Activated CD4-positive, alpha-beta memory T cell treated with anti-CD3 and anti-CD28 coated beads, Interleukin-2, amount 10 ng/mL, durations not matched to agents 7 days and 5 days (primary cell): ENCODE measurements around the gene WFDC1. TPM values are rescaled to one million over a fixed set of nuclear protein-coding genes. Genes with fewer than 3 reads are reported as not detected.

Source experiments
- CTCF ChIA-PET: fragments of 350-600 bp; sonication (Branson Sonifier 250); formaldehyde crosslinking; loops from one replicate; lab custom pipeline; 2021; ENCODE audit warnings: antibody characterized with exemption, inconsistent platforms; lab: Charles Lee
- POLR2A ChIA-PET: fragments of 350-600 bp; sonication (Branson Sonifier 250); formaldehyde crosslinking; loops from one replicate; lab custom pipeline; 2021; ENCODE audit warnings: antibody characterized with exemption; lab: Charles Lee
- DNase-seq: peaks from one replicate; pipeline ENCODE4 v3.0.0-alpha.2; 2020
- H3K27ac Mint-ChIP-seq: one replicate; pipeline ENCODE4 v1.8.0; 2021; ENCODE audit warnings: mild to moderate bottlenecking, mixed read lengths
- H3K27me3 Mint-ChIP-seq: one replicate; pipeline ENCODE4 v1.8.0; 2021; ENCODE audit warnings: mixed read lengths
- H3K36me3 Mint-ChIP-seq: one replicate; pipeline ENCODE4 v1.8.0; 2021; ENCODE audit warnings: low read depth, mixed read lengths
- H3K4me1 Mint-ChIP-seq: one replicate; pipeline ENCODE4 v1.8.0; 2021; ENCODE audit warnings: mixed read lengths
- H3K4me3 Mint-ChIP-seq: one replicate; pipeline ENCODE4 v1.8.0; 2021; ENCODE audit warnings: mild to moderate bottlenecking, mixed read lengths
- H3K9me3 Mint-ChIP-seq: one replicate; pipeline ENCODE4 v1.8.0; 2021; ENCODE audit warnings: mixed read lengths
- total RNA-seq, 2 experiments: library from RNA; stranded (reverse); gene quantifications; one replicate each; pipeline ENCODE4 v1.2.3, GENCODE V29; 2021

Gene WFDC1
- total RNA-seq, 2 experiments from 2014 or later, result not detected

DNA sequence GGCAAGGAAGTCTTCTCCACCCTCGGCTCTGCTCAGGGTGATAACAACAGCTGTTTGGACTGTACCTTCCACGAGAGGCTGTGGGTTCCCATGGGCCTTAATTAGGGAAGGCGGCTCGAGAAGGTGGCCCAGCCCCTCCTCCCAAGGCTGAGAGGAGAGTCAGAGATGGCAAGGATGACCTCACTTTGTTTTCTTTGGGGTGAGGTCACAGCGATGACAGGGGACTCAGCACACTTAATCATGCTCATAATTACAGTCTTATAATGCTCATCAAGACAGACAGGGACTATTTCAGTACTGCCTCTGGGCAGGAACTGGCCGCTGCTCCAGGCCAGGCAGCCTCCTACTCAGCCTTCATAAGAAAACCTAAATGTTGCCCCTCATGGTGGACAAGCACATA is 19.7 kb downstream of the WFDC1 start:
- H3K27ac Mint-ChIP-seq, result no peak overlapping the region
- H3K27me3 Mint-ChIP-seq, result peaks cover 24% of the 10 kb centered on the region
- H3K9me3 Mint-ChIP-seq, result peaks cover 3% of the 10 kb centered on the region
- H3K4me3 Mint-ChIP-seq, result no peak overlapping the region
- H3K4me1 Mint-ChIP-seq, result no peaks in the 10 kb centered on the region
- DNase-seq, result no peak
- ChIA-PET CTCF (interaction anchor here (0.9 kb wide), 1 partner anchor 127 kb away, joined by 3 read pairs; the partner anchor contains the start of gene TAF1C), POLR2A (no interaction called here)
- no peaks in the 10 kb centered on the region for H3K36me3 Mint-ChIP-seq

DNA sequence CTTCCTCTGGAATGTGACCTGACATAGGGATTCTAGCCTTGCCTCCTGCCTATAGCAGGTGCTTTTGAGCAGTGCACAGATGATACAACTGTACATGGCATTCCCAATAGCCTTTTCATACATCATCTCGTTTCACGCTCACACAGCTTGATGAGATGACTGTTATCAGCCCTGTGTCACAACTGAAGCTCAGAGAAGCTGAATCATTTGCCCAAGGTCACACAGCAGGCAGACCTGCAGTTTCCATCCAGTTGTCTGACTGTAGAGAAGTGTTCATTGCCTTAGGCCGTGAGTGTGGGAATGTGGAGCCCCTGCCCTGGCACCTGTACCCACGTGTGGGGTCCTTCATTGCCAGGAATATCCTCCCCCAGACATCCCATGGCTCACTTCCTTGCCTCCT is 20.1 kb downstream of the WFDC1 start:
- H3K36me3 Mint-ChIP-seq, result no peaks in the 10 kb centered on the region

DNA sequence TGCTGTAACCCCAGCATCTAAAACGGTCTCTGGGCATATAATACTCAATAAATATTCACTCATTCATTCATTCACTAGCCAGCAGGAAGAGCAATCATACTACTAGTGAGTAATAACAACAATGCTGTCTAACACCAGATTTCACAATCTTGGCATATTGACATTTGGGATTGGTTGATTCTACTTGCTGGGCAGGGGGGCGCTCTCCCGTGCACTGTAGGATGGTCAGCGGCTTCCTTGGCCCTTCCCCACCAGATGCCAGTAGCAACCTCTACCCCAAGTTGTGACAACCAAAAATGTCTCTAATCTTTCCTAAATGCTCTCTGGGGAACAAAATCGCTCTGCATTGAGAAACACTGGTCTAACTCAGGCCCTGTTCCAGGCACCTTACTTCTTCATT is 20.7 kb downstream of the WFDC1 start:
- Mint-ChIP-seq H3K36me3 (no peaks in the 10 kb centered on the region), H3K9me3 (peaks cover 3% of the 10 kb centered on the region), H3K27me3 (peaks cover 24% of the 10 kb centered on the region), H3K27ac (no peak overlapping the region), H3K4me1 (no peaks in the 10 kb centered on the region), H3K4me3 (no peak overlapping the region)
- DNase-seq, result no peak
- POLR2A ChIA-PET, result no interaction called here
- CTCF ChIA-PET, result interaction anchor here (0.9 kb wide), 1 partner anchor 128 kb away, joined by 3 read pairs; the partner anchor contains the start of gene TAF1C

More for the DNA sequence above, 20.1 kb downstream of the WFDC1 start:
- Mint-ChIP-seq H3K27ac (no peak overlapping the region), H3K4me1 (no peaks in the 10 kb centered on the region), H3K27me3 (peaks cover 24% of the 10 kb centered on the region), H3K9me3 (peaks cover 3% of the 10 kb centered on the region), H3K4me3 (no peak overlapping the region)
- CTCF ChIA-PET, result interaction anchor here (0.9 kb wide), 1 partner anchor 128 kb away, joined by 3 read pairs; the partner anchor contains the start of gene TAF1C
- no peak for DNase-seq
- POLR2A ChIA-PET, result no interaction called here

DNA sequence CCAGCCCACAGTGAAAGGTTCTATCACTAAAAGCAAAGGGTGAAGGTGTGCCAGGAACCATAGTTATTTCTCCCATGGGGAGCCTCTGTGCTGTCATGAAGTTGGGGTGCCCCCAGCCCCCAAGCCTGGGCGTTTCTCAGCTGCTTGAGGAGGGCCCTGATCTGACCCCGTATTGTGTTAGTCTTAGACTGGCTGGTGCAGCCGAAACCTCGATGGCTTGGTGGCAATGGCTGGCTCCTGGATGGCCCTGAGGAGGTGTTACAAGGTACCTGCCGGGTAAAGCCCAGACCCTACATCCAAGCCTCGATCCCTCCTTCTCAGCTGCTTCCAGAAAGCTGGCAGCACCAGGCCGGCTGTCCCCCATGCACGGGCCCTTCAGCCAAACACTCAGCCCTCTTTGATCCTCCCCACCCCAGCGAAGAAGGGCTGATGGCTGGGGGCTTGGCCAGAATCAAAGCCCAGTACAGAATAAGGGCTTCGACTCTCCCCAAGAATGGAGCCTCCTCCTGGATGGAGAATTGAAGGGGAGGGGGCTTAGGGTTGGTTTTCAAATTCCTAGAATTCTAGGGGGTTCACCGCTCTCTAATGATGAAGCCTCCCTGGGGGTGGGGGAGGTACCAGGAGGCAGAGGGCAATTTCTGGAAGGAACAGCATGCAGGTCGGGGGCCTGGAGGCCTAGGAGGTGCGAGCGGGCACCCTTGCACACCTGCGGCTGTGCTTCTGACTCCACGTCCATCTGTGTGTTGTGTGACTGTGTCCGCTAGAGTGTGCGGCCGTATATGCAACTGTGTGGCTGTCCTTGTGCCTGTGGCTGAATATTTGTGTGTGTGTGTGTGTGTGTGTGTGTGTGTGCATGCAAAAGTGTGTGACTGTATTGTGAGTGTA is 23.7 kb downstream of the WFDC1 start:
- Mint-ChIP-seq H3K9me3 (peaks cover 3% of the 10 kb centered on the region), H3K27me3 (peaks cover 14% of the 10 kb centered on the region), H3K27ac (no peak overlapping the region), H3K4me1 (no peaks in the 10 kb centered on the region), H3K36me3 (no peaks in the 10 kb centered on the region), H3K4me3 (no peak overlapping the region)
- POLR2A ChIA-PET, result no interaction called here
- CTCF ChIA-PET, result no interaction called here
- DNase-seq, result no peak

DNA sequence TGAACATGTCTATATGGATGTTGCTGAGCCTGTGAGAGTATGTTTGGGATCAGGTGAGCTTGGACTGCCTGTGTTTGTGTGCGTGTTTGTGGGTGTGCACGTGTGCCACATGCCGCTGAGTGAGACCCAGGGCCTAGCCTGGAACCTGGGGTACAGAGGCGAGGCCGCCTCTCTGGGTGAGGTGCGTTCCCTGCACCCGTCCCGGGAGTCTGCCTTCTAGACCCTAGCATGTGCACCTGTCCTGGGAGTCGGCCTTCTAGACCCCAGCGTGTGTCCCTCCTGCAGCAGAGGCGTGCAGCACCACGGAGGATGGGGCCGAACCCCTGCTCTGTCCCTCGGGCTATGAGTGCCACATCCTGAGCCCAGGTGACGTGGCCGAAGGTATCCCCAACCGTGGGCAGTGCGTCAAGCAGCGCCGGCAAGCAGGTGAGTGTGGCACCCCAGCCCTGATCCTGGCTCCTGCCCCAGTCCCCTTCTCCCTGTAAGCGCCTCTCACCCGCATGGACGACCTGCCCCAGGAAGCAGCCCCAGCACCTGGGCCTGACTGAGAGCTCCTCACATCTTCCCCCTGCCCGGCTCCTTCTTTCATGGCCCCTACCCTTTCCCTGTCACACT is 24.6 kb downstream of the WFDC1 start:
- ChIA-PET CTCF (no interaction called here), POLR2A (no interaction called here)
- Mint-ChIP-seq H3K27me3 (peaks cover 11% of the 10 kb centered on the region), H3K4me3 (no peak overlapping the region), H3K9me3 (peaks cover 3% of the 10 kb centered on the region), H3K4me1 (no peaks in the 10 kb centered on the region), H3K27ac (no peak overlapping the region), H3K36me3 (no peaks in the 10 kb centered on the region)
- no peak for DNase-seq

DNA sequence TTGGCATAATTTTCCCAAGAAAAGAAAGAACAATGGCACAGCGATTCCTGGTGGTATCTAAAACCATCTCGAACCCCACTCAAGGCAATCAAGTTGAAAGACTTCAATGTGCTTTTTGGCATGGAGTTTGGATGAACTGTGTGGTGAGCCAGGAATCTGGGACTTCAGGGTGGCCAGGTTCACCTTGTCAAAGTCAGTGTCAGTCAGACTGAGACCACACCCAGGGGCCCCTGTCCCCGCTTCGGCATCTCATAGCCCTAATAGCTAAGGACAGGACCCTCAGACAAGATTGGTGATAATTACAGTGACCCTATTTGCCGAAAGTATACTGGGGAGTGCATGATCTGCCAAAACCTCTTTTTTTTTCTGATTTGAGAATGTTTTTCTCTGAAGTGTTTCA is 25.8 kb downstream of the WFDC1 start:
- H3K36me3 Mint-ChIP-seq, result no peaks in the 10 kb centered on the region
- no peak overlapping the region for H3K27ac Mint-ChIP-seq
- H3K27me3 Mint-ChIP-seq, result peaks cover 4% of the 10 kb centered on the region
- POLR2A ChIA-PET, result no interaction called here
- H3K4me3 Mint-ChIP-seq, result no peak overlapping the region
- no peaks in the 10 kb centered on the region for H3K4me1 Mint-ChIP-seq
- DNase-seq, result no peak
- H3K9me3 Mint-ChIP-seq, result peaks cover 3% of the 10 kb centered on the region
- CTCF ChIA-PET, result no interaction called here

DNA sequence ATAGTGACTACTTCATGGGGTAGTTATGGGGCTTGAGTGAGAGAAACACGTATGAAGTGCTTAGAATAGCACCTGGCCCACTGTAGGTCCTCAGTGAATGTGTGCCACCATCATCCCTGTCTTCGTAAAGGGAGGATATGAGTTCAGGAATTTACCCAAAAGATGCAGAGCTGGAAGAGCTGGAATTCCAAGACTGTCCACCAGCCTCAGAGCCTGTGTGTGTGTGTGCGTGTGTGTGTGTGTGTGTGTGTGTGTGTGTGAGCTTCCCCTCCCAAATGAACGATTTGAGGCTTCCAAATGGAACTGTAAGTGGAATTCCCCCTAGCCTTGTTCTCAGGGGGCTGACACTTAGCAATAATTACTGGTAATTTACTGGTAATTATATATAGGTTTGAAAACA is 27.3 kb downstream of the WFDC1 start:
- no peak overlapping the region for H3K27ac Mint-ChIP-seq
- H3K4me3 Mint-ChIP-seq, result no peak overlapping the region
- H3K4me1 Mint-ChIP-seq, result no peaks in the 10 kb centered on the region
- H3K9me3 Mint-ChIP-seq, result peaks cover 3% of the 10 kb centered on the region
- ChIA-PET POLR2A (no interaction called here), CTCF (no interaction called here)
- H3K36me3 Mint-ChIP-seq, result no peaks in the 10 kb centered on the region
- DNase-seq, result no peak
- H3K27me3 Mint-ChIP-seq, result peaks cover 2% of the 10 kb centered on the region

DNA sequence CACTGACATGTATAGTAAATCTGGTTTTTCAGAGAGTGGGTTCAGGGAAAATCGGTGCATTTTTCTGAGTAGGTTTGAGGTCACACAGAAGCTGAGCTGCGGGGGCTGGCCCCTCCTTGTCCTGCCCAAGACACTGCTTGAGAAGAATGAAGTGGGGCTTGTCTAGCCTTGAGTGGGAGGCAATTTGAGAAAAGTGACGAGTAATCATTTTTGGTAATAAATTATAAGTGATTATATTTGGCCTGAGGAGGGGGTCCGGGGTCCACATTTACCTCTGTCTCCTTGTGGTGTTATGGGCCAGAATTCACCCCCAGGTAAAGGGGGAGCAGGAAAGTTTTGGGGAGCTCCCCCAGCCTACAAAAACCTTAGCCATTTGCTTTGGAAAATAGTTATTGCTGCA is 28.1 kb downstream of the WFDC1 start:
- Mint-ChIP-seq H3K4me1 (no peaks in the 10 kb centered on the region), H3K27ac (no peak overlapping the region), H3K27me3 (peaks cover 2% of the 10 kb centered on the region), H3K4me3 (no peak overlapping the region), H3K9me3 (peaks cover 3% of the 10 kb centered on the region), H3K36me3 (no peaks in the 10 kb centered on the region)
- no peak for DNase-seq
- POLR2A ChIA-PET, result no interaction called here
- CTCF ChIA-PET, result no interaction called here

DNA sequence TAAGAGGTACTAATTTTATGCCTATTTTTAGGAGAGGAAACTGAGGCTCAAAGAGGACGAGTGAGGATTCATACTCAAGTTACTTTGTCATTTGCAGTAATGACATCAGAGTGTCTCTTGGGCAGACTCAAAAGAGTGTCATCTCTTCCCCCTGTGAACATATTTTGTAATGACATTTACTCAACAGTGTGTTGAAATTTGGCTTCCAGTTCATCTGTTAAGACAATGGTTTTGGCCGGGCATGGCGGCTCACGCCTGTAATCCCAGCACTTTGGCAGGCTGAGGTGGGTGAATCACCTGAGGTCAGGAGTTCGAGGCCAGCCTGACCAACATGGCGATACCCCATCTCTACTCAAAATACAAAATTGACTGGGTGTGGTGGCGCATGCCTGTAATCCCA is 28.9 kb downstream of the WFDC1 start:
- ChIA-PET POLR2A (no interaction called here), CTCF (no interaction called here)
- Mint-ChIP-seq H3K27me3 (peaks cover 2% of the 10 kb centered on the region), H3K27ac (no peak overlapping the region), H3K9me3 (peaks cover 3% of the 10 kb centered on the region), H3K36me3 (no peaks in the 10 kb centered on the region), H3K4me1 (no peaks in the 10 kb centered on the region), H3K4me3 (no peak overlapping the region)
- DNase-seq, result no peak

DNA sequence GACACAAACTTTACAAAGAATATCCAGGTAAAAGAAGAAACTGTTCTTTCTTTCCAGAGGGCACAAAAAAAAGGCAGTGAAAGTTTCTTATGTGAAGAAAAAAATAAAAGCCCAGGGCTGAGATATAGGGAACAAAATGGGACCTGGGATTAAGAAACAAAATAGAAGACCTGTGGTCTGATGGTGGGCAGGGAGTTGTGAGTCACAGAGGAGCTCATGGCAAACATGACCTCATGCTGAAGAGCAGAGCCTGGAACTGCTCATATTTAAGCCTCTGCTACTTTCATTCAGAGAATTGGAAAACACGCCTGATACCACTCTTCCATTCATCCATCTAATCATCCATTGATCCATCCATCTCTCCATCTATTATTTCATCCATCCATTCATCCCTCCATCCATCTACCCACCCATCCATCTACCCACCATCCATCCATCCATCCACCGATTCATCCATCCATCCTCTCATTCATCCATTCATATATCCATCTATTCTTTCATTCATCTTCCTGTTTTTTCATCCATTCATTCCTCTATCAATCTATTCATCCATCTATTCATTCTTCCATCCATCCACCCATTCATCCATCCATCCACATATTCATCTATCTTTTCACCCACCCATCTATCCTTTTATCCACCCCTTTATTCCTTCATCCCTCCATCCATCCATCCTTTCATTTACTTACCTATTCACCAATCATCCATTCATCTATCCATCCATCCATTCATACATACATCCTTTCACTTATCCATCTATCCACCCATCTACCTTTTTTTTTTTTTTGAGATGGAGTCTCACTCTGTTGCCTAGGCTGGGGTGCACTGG is 30.0 kb downstream of the WFDC1 start:
- CTCF ChIA-PET, result no interaction called here
- peaks cover 2% of the 10 kb centered on the region for H3K27me3 Mint-ChIP-seq
- H3K27ac Mint-ChIP-seq, result no peak overlapping the region
- H3K4me1 Mint-ChIP-seq, result no peaks in the 10 kb centered on the region
- H3K36me3 Mint-ChIP-seq, result no peaks in the 10 kb centered on the region
- H3K9me3 Mint-ChIP-seq, result no peaks in the 10 kb centered on the region
- POLR2A ChIA-PET, result no interaction called here
- DNase-seq, result no peak
- no peak overlapping the region for H3K4me3 Mint-ChIP-seq

DNA sequence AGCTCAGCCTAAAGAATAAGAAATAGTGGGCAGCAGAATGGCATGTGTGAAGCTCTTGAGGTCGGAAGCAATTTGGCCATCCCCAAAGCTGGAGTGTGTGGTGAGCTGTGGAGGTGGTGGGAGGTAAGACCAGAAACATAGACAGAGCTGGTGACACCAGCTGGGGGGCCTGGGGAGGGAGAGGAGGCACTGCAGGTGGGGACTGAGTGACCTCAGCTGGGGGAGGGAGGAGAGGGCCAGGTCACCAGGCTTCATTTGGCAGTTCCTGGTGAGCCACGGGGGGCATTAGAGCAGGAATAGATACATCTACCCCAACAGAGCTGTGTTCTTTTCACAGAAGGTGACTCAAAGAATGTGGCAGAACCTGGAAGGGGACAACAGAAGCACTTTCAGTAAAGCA is 31.9 kb downstream of the WFDC1 start:
- Mint-ChIP-seq H3K27me3 (no peaks in the 10 kb centered on the region), H3K27ac (no peak overlapping the region), H3K36me3 (no peaks in the 10 kb centered on the region), H3K9me3 (no peaks in the 10 kb centered on the region), H3K4me3 (no peak overlapping the region), H3K4me1 (no peaks in the 10 kb centered on the region)
- ChIA-PET POLR2A (no interaction called here), CTCF (no interaction called here)
- no peak for DNase-seq

DNA sequence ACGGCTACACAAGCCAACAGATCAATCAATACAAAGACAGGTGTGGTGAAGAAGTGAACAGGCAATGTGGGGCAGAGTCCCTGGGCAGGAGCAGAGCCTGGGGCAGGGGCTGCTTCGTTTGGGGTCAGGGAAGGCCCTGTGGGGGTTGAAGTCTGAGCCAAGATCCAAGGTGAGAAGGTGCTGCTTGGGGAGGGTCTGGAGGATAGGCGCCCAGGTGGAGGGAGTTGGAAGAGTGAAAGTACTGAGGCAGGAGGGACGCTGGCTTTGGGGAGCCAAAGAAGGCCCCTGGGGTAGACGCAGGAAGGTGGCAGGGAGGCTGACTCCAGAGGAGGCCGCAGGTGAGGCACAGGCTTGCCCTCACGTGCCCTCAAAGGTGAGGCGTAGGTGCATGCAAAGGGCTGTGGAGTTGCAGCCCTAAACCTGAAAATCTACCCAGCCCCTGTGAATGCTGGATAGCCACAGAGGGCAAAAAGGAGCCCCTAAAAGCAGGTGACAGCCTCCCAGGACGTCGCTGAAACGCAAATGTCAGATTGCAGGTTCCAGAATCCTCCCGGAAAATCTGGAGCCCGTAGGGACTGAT is 33.3 kb downstream of the WFDC1 start:
- DNase-seq, result no peak
- Mint-ChIP-seq H3K36me3 (no peaks in the 10 kb centered on the region), H3K4me3 (no peak overlapping the region), H3K9me3 (no peaks in the 10 kb centered on the region), H3K4me1 (no peaks in the 10 kb centered on the region), H3K27me3 (peaks cover 3% of the 10 kb centered on the region), H3K27ac (no peak overlapping the region)
- CTCF ChIA-PET, result no interaction called here
- POLR2A ChIA-PET, result no interaction called here

DNA sequence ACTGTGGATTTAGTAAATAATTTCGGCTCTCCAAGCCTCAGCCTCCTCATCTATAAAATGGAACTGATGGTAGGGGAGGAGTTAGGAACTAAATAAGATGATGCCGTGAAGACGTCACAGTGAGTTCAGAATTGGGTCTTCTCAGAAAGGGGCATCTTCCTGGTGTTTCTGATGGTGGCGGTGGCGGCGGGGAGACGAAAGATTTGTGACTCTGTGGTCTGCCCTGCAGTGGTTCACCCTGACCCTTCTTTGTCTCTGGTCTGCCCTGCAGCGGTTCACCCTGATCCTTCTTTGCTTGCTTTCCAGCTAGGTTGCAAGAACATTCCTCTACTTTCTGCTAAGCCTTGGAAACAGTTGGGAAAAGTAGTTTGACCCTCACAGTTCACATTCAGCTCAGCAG is 34.3 kb downstream of the WFDC1 start:
- no peaks in the 10 kb centered on the region for H3K9me3 Mint-ChIP-seq
- H3K4me1 Mint-ChIP-seq, result no peaks in the 10 kb centered on the region
- H3K4me3 Mint-ChIP-seq, result no peak overlapping the region
- DNase-seq, result no peak
- H3K27ac Mint-ChIP-seq, result no peak overlapping the region
- H3K27me3 Mint-ChIP-seq, result peaks cover 3% of the 10 kb centered on the region
- ChIA-PET CTCF (no interaction called here), POLR2A (no interaction called here)
- H3K36me3 Mint-ChIP-seq, result no peaks in the 10 kb centered on the region
